PC-3 (cell line): ENCODE measurements around the gene ST7. TPM values are rescaled to one million over a fixed set of nuclear protein-coding genes. Genes with fewer than 3 reads are reported as not detected.

Experiments used
- ATAC-seq: fragments of 200-7000 bp; cut with Tn5 transposase; 2 replicates; pipeline ENCODE4 v1.9.1; 2020; ENCODE audit warnings: mild to moderate bottlenecking, moderate library complexity
- BruUV-seq: library from RNA; stranded (reverse); fragments of 400-500 nt; replicated peaks from 2 replicates; lab custom pipeline; 2021; lab: Mats Ljungman, UMichigan
- CTCF ChIA-PET: fragments of 300-600 bp; sonication (Branson Sonifier 250); formaldehyde crosslinking; loops from one replicate; lab custom pipeline; 2022; ENCODE audit warnings: antibody characterized with exemption; lab: Charles Lee
- POLR2A ChIA-PET: fragments of 300-600 bp; sonication (Branson Sonifier 250); formaldehyde crosslinking; loops from one replicate; lab custom pipeline; 2022; ENCODE audit warnings: antibody characterized with exemption; ENCODE audit not compliant: unreplicated experiment; lab: Charles Lee
- DNase-seq: peaks from one replicate; pipeline ENCODE4 v3.0.0-alpha.2; 2015
- H2AFZ ChIP-seq: fragments of 300-600 bp; sonication (generic); 2 replicates; pipeline ENCODE4 v1.6.0; 2016; ENCODE audit warnings: antibody characterized with exemption, low read length
- H3F3A ChIP-seq: fragments of 300-600 bp; sonication (generic); one replicate; pipeline ENCODE4 v1.6.0; 2017; ENCODE audit warnings: antibody characterized with exemption, low read length, control low read depth, mild to moderate bottlenecking; ENCODE audit not compliant: unreplicated experiment
- H3K27ac ChIP-seq: fragments of 300-600 bp; sonication (generic); 2 replicates; pipeline ENCODE4 v1.5.1; 2016; ENCODE audit warnings: mild to moderate bottlenecking, low read length
- H3K27me3 ChIP-seq: fragments of 300-600 bp; sonication (generic); 2 replicates; pipeline ENCODE4 v1.6.1; 2016; ENCODE audit warnings: low read length, mixed read lengths
- H3K36me3 ChIP-seq: fragments of 300-600 bp; sonication (generic); 2 replicates; pipeline ENCODE4 v1.6.1; 2016; ENCODE audit warnings: low read depth, mixed run types, low read length, mixed read lengths
- H3K4me1 ChIP-seq: fragments of 300-600 bp; sonication (generic); 2 replicates; pipeline ENCODE4 v1.5.1; 2016; ENCODE audit warnings: low read length; ENCODE audit not compliant: insufficient read depth
- H3K4me2 ChIP-seq: fragments of 300-600 bp; sonication (generic); 2 replicates; pipeline ENCODE4 v1.6.0; 2016; ENCODE audit warnings: low read length
- H3K4me3 ChIP-seq: fragments of 300-600 bp; sonication (generic); 2 replicates; pipeline ENCODE4 v1.5.1; 2016; ENCODE audit warnings: mild to moderate bottlenecking, low read length, mixed read lengths
- H3K79me2 ChIP-seq: fragments of 300-600 bp; sonication (generic); 2 replicates; pipeline ENCODE4 v1.6.1; 2017; ENCODE audit warnings: low read length, mixed read lengths
- H3K9ac ChIP-seq: fragments of 300-600 bp; sonication (generic); 2 replicates; pipeline ENCODE4 v1.6.0; 2016; ENCODE audit warnings: mild to moderate bottlenecking, low read length
- H3K9me2 ChIP-seq: fragments of 300-600 bp; sonication (generic); replicated peaks from 2 replicates; pipeline ENCODE4 v1.6.1; 2016; ENCODE audit warnings: mixed run types, low read length, mixed read lengths
- H3K9me3 ChIP-seq: fragments of 300-600 bp; sonication (generic); 2 replicates; pipeline ENCODE4 v1.6.1; 2016; ENCODE audit warnings: low read length, mixed read lengths
- H4K20me1 ChIP-seq: fragments of 300-600 bp; sonication (generic); 2 replicates; pipeline ENCODE4 v1.6.1; 2016; ENCODE audit warnings: low read length, mixed read lengths
- EZH2 ChIP-seq: fragments of 300-600 bp; sonication (generic); IDR thresholded peaks from one replicate; pipeline ENCODE4 v1.6.1; 2017; ENCODE audit warnings: antibody characterized with exemption, mild to moderate bottlenecking, low read length; ENCODE audit not compliant: unreplicated experiment
- EZH2phosphoT487 ChIP-seq: fragments of 300-600 bp; sonication (generic); IDR thresholded peaks from 2 replicates; pipeline ENCODE4 v1.6.1; 2018; ENCODE audit warnings: mild to moderate bottlenecking, antibody characterized with exemption, low read length, borderline replicate concordance
- intact Hi-C: fragments of 100-400 bp; cut with micrococcal nuclease; formaldehyde crosslinking; loops from 2 replicates; pipeline ENCODE4 v1.9.0; 2023
- total RNA-seq: library from RNA; depleted of rRNA; stranded (reverse); fragments of >200 nt; gene quantifications from 2 replicates; pipeline ENCODE4 v1.2.3, GENCODE V29; 2014
- TF ChIP-seq, protein P1 (sequence below): fragments of 300-600 bp; sonication (generic); conservative IDR thresholded peaks from 2 replicates; pipeline ENCODE4 v1.5.1; 2017; ENCODE audit warnings: antibody characterized with exemption, low read depth, mild to moderate bottlenecking, low read length

ST7 gene
- total RNA-seq, 1 experiment from 2014 or later = 19.7 TPM

DNA sequence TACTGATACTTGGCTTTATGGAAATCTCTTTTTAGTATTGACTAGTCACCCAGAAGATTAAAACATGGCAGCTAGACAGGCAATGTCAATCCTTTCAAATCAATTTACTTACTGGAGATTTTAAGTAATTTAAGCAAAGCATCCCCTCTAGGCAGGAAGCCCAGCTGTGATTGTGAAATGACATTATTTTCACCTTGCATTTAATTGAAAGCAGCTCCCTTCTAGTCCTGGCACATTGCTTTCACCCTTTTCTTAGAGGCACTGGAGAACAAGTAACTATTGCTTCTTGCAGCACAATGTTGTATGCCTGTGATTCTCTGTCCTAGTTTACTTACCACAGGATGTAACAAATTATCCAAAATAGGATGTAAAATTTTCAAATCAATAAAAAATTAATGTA is 13.3 kb downstream of the ST7 start:
- DNase-seq (no peak), ATAC-seq (no peak)
- H3K4me3 ChIP-seq = no peak overlapping the region
- H3K27me3 ChIP-seq = no peaks in the 10 kb centered on the region
- H3K4me1 ChIP-seq = peaks cover 11% of the 10 kb centered on the region
- no peaks in the 10 kb centered on the region for H3K9me3 ChIP-seq
- BruUV-seq = no TSS peak
- peaks cover 64% of the 10 kb centered on the region for H3K79me2 ChIP-seq
- ChIA-PET CTCF (no interaction called here), POLR2A (no interaction called here)
- no peak overlapping the region for H3K4me2 ChIP-seq
- intact Hi-C loops = loop anchor here (2.0 kb wide), 1 partner anchor 18 kb away; no protein-coding TSS in a partner anchor
- no peaks in the 10 kb centered on the region for H4K20me1 ChIP-seq
- no peak overlapping the region for H3K27ac ChIP-seq
- no peak overlapping the region for H2AFZ ChIP-seq
- no peak overlapping the region for H3K9ac ChIP-seq
- TF ChIP-seq, protein P1, sequence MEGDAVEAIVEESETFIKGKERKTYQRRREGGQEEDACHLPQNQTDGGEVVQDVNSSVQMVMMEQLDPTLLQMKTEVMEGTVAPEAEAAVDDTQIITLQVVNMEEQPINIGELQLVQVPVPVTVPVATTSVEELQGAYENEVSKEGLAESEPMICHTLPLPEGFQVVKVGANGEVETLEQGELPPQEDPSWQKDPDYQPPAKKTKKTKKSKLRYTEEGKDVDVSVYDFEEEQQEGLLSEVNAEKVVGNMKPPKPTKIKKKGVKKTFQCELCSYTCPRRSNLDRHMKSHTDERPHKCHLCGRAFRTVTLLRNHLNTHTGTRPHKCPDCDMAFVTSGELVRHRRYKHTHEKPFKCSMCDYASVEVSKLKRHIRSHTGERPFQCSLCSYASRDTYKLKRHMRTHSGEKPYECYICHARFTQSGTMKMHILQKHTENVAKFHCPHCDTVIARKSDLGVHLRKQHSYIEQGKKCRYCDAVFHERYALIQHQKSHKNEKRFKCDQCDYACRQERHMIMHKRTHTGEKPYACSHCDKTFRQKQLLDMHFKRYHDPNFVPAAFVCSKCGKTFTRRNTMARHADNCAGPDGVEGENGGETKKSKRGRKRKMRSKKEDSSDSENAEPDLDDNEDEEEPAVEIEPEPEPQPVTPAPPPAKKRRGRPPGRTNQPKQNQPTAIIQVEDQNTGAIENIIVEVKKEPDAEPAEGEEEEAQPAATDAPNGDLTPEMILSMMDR = no peak
- TF ChIP-seq EZH2phosphoT487 (no peak), EZH2 (no peak)
- no peaks in the 10 kb centered on the region for H3K36me3 ChIP-seq
- H3K9me2 ChIP-seq = no peaks in the 10 kb centered on the region
- H3F3A ChIP-seq = no peaks in the 10 kb centered on the region

DNA sequence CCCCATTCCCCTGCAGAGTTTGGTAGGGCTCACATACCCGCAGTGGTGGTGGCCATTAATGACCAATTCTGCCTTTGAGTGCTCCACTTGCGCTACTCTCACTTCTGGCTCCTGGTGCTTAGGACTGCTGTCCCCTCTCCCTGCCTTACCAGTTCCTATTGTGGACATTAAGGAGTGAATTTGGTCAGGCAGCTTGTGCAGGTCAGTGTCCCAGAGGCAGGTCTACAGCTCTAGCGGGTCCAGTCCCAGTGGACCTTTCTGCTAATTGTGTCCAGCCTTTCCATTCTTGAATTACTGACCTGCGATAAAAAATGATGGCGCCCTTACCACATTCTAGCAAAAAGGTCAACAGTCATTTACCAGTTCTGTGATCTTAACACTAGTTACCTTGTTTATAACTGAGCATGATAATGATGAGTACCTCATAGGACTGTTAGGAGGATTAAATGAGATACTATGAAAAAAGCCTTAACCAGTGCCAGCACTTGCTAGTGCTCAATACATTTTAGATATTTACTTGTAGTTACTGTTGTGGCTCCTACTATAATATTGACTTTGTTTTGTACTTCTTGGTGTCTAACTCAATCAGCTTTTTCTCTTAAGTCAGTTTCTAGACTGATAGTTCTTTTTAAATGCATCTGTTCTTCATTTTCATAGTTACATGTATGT is 14.1 kb downstream of the ST7 start:
- ATAC-seq (no peak), DNase-seq (no peak)
- no peak overlapping the region for H3K27ac ChIP-seq
- TF ChIP-seq, protein P1 = no peak
- TF ChIP-seq EZH2 = no peak
- TF ChIP-seq EZH2phosphoT487 = no peak
- POLR2A ChIA-PET = no interaction called here
- no peaks in the 10 kb centered on the region for H3K36me3 ChIP-seq
- H2AFZ ChIP-seq = no peak overlapping the region
- H3K79me2 ChIP-seq = peaks cover 62% of the 10 kb centered on the region
- H3K27me3 ChIP-seq = no peaks in the 10 kb centered on the region
- intact Hi-C loops = loop anchor here (2.0 kb wide), 1 partner anchor 17 kb away; no protein-coding TSS in a partner anchor
- no peaks in the 10 kb centered on the region for H4K20me1 ChIP-seq
- CTCF ChIA-PET = interaction anchor here (0.7 kb wide), 1 partner anchor 397 kb away, joined by 6 read pairs; no protein-coding TSS in a partner anchor
- no peaks in the 10 kb centered on the region for H3K9me3 ChIP-seq
- no peak overlapping the region for H3K9ac ChIP-seq
- no peaks in the 10 kb centered on the region for H3K9me2 ChIP-seq
- H3K4me2 ChIP-seq = no peak overlapping the region
- peaks cover 11% of the 10 kb centered on the region for H3K4me1 ChIP-seq
- BruUV-seq = no TSS peak
- H3K4me3 ChIP-seq = no peak overlapping the region
- no peaks in the 10 kb centered on the region for H3F3A ChIP-seq

DNA sequence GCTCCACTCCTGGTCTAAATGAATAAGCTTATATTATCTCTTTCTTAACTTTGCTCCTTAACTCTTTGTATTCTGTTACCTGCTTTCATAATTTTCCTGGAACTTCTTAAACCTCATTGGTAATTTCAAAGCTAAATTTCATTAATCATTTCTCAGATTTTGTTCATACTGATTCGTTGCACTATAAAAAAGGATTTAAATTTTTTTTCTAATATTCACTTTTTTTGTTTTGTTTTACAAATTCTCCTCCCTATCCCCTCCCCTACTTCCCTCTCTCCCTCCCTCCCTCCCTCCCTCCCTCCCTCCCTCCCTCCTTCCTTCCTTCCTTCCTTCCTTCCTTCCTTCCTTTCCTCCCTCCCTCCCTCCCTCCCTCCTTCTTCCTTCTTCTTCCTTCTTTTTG is 14.7 kb downstream of the ST7 start:
- H3K79me2 ChIP-seq = peaks cover 56% of the 10 kb centered on the region
- H3K27me3 ChIP-seq = no peaks in the 10 kb centered on the region
- no peaks in the 10 kb centered on the region for H3F3A ChIP-seq
- no peaks in the 10 kb centered on the region for H4K20me1 ChIP-seq
- H3K4me1 ChIP-seq = peaks cover 11% of the 10 kb centered on the region
- H3K9me2 ChIP-seq = no peaks in the 10 kb centered on the region
- no peak for DNase-seq
- no peak overlapping the region for H3K9ac ChIP-seq
- ATAC-seq = no peak
- CTCF ChIA-PET = interaction anchor here (0.7 kb wide), 1 partner anchor 397 kb away, joined by 6 read pairs; no protein-coding TSS in a partner anchor
- H3K36me3 ChIP-seq = no peaks in the 10 kb centered on the region
- POLR2A ChIA-PET = no interaction called here
- no peak overlapping the region for H3K27ac ChIP-seq
- no peaks in the 10 kb centered on the region for H3K9me3 ChIP-seq
- H3K4me3 ChIP-seq = no peak overlapping the region
- intact Hi-C loops = loop anchor here (2.0 kb wide), 1 partner anchor 17 kb away; no protein-coding TSS in a partner anchor
- H3K4me2 ChIP-seq = no peak overlapping the region
- TF ChIP-seq, protein P1 = no peak
- TF ChIP-seq EZH2 = no peak
- TF ChIP-seq EZH2phosphoT487 = no peak
- no peak overlapping the region for H2AFZ ChIP-seq
- BruUV-seq = no TSS peak
